ENCODE results near the gene TTLL10.
A peak's percentile ranks its signal among the peaks of the same experiment; 100 is the strongest.
"Not testable (repeated sequence)": the region's sequence is repeated elsewhere in the genome, so short reads cannot be mapped to it uniquely, and the experiment has no call there.

Gene TTLL10

DNA sequence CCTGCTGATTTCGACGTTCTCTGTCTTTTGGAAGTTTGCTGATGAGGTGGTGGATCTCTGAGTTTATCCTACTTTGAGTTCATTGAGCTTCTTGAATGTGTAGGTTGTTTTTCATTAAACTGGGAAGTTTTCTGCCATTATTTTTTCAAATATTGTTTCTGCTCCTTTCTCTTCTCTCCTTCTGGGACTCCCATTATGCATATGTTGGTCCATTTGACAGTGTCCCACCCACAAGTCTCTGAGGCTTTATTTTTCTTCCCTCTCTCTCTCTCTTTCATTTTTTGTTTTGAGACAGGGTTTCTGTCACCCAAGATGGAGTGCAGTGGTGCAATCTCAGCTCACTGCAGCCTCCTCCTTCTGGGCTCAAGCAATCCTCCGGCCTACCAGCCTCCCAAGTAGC is 21.0 kb downstream of the TTLL10 start:
- DNase-seq (ENCODE audit: low spot score) = no peak

DNA sequence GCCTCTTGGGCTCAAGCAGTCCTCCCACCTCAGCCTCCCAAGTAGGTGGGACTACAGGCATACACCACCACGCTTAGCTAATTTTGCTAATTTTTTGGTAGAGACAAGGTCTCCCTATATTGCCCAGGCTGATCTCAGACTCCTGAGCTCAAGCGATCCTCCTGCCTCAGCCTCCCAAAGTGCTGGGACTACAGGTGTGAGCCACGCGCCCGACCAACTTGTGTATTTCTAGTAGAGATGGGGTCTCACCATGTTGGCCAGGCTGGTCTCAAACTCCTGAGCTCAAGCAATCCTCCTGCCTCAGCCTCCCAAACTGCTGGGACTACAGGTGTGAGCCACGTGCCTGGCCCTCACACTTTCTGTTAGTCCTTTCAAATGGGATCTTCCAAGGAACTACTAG is 22.0 kb downstream of the TTLL10 start:
- not testable (repeated sequence) for DNase-seq (ENCODE audit: low spot score)

DNA sequence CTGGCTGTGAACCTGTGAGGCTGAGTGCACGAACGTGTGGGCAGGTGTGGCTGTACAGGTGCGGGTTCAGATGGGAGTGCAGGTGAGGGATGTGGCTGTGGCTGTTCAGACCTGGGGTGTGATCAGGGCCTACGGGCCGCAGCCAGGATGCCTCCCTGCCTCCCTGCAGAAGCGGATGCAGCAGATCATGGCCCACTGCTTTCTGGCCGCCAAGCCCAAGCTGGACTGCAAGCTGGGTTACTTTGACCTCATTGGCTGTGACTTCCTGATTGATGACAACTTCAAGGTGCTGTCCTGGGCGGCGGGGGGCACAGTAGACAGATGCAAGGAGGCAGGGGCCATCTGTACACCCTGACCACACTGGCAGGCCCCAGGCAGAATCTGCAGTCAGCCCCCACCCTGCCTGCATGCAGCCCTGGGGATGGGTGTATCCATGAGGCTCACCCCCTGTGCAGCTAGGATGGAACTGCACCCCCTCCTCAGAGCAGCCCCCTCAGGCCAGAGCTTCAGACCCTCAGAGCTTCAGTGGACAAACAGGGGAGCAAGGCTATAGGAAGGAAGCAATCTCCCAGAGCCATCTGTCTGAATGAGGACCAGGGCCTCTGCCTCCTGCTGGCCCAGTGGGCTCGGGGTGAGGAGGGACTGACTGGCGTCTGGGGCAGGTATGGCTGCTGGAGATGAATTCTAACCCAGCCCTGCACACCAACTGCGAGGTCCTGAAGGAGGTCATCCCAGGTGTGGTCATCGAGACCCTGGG is 22.9 kb downstream of the TTLL10 start:
- no peak for DNase-seq (ENCODE audit: low spot score)

DNA sequence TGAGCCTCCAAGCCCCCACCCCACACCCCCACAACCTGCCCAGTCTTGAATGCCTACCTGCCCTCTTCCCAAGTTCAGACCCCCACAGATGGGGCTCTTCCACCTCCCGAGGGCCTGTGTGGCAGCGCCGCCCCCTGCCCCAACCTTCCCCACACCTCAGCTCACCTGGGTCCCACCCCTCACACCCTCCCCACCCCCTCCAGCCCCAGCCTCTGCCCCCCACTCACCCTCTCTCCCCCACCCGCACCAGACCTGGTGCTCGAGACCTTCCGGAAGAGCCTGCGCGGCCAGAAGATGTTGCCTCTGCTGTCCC is 23.5 kb downstream of the TTLL10 start:
- DNase-seq (ENCODE audit: low spot score) = no peak

DNA sequence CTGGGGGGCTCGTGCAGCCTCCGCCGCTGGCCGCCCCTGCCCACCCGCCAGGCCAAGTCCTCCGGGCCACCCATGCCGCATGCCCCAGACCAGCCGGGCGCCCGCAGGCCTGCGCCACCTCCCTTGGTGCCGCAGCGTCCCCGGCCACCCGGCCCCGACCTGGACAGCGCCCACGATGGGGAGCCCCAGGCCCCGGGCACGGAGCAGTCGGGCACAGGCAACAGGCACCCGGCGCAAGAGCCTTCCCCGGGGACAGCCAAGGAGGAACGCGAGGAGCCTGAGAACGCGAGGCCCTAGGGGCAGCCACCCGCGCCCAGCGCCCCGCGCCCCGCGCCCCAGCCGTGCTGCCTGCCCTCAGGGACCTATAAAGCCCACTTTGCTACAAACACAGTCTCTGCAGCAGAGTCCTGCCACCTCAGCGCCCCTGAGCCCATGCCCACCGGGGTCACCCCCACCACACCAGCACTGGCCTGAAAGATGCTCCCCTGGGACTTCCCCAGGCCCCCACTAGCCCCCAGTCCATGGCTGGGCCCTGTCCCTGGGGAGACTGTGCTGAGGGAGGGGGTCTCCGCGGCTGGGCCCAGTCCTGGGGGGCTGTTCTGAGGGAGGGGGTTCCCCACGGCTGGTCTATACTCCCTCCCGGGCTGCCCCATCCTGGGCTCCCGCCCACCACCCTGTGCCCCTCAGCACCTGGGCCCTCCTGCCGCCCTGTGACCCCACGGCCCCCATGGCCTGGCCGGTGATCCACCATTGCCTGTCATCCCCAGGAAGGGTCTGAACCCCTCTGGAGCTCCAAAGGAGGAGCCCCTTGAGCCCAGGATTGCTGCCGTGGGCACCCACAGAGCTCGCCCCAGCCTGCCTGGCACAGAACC is 24.1 kb downstream of the TTLL10 start:
- no peak for DNase-seq (ENCODE audit: low spot score)

DNA sequence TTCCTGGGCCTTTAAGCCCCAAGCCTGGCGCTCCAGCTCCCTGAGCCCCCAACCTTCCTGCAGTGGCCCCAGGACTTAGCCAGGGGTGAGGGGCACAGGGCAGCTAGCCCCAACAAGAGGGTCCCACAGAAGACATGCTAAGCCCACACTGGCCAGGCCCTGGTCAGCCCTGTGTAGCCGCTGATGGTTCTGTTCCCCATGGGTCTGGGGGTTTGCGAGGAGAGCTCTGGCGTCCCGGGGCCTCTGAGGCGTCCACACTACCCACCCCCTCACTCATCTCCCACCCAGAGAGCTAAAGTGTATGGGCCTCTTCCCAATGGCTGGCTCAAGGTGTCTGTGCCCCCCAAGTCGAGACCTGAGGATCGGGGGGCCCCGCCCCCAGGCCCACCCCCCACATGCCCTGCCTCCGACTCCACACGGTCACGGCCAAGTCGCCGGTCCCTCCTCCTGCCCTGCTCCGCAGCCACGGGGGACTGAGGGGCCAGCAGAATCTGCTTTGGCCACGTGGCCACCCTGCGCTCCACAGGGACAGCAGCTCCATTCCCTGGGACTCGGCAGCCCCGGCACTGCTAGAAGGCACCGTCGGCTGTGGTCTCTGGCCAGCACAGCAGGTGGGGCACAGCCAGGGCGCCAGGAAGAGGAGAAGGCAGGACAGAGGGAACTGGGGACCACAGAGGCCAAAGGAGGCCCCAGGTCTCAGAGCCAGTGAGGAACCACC is 24.9 kb downstream of the TTLL10 start:
- DNase-seq (ENCODE audit: low spot score) = no peak

DNA sequence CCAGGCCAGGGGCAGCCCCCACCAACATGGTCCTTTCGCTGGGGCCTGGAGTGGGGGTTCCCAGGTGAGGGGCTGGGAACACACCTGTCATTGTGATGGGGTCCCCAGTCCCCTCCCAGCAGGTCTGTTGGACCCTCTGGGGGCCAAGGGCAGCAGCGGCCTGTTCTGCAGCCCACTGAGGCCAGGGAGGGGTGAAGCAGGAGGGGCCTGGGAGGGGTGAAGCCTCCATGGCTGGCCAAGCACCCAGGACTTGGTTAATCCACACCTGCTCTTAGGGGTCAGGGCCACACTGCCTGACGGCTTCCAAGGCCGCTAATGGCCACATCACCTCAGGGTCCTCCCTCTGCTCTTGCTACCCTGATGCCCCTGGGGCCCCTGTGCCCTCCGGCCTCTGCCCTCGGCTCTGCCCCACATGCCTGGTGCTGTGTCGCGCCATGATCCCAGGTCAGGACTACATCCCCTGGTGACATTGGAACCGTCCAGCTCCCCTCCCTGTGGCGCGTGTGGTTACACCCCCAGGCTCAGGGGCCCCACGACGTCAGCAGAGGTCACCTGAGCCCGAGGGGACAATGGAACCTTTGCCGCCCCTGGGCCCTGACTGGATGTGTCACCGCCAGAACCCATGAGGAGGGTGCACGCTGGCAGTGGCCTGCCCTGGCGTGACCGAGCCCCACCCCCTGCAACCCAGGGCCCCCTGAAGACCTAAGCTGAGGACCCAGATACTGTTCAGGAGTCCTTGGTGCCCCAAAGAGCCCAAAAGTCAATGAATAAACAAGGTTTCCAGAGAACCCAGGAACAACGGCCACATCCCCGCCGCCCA is 25.7 kb downstream of the TTLL10 start:
- DNase-seq (ENCODE audit: low spot score) = no peak

DNA sequence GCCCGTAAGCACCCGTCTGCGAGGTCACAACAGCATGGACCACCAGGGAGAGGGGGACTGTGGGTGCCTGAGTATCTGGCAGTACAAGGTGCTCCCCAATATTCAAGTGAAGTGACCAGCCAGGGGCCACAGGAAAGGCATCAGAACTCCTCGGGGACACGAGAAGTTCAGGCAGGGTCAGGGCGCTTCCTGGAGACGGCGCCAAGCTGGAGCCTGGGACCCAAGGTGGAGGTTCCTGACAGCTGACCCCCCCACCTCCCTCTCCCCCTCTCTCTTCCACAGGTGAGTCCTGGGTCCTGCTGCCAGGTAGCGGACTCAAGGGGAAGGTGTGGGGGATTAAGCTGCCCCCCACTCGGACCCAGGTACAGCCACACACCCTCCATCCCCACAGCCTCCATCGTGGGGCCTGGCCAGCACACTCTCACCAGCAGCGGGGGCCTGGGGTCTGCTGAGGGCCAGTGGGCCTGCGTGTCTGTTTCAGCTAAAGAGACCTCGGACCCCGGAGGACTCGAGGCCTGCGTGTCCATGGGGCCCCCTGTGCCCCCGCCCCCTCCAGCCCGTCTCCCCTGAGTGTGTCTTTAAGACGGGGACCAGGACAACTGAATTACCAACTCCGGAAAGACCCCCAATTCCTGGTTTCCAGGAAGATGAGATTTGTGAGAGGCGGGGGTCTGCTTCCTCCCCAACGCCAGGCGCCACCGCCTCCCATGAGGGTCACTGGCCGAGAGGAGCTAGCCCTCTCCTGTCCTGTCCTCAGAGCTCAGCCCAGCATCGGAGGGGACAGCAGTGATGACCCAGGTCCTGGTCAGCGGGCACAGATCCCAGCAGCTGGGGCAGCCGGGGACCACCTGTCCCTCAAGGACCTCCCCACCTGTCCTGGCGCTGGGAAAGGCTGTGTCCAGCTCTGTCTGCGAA is 26.5 kb downstream of the TTLL10 start:
- DNase-seq (ENCODE audit: low spot score) = no peak

DNA sequence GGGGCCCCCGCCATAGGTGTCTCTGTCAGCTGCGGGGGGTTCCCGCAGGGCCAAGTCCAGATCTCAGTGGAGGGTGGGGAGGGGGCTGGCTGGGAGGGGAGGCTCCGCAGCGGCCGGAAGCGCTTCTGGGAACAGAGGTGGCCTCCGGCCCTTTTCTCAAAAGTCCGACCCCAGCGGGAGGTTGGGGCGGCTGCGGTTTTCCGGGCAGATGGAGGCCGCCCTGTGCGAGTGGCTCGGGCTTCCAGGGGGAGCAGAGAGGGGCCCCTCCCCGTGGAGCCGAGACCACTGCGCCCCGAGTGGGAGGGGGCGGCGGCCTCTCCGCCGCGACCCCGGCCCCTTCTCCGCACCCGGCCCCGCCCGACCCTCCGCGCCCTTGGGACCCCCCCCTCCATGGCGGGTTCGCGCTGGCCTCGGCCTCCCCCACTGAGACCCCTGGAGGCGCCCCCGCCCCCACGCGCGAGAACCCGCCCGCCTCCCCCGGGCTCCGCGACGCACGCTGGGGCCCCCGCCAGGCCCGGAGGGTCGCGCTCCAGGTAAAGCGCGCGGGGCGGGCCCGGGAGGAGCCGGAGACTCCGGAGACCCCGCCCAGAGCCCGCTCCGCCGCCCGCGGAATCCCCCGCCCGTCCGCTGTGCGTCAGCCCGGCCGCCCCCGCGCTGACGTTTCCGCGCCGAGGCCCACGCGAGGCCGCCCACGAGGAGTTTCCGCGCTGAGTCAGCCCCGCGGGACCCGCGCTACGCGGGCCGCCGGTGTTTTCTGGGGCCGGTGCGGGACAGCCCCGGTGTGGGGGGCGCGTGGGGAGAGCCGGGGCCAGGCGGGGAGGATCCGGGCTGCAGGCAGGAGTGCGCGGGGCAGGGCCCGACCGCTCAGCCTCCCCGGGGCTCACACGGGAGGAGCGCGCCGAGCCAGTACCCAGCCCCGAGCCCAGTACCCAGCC is 27.5 kb downstream of the TTLL10 start:
- DNase-seq (ENCODE audit: low spot score) = peak; percentile 53

DNA sequence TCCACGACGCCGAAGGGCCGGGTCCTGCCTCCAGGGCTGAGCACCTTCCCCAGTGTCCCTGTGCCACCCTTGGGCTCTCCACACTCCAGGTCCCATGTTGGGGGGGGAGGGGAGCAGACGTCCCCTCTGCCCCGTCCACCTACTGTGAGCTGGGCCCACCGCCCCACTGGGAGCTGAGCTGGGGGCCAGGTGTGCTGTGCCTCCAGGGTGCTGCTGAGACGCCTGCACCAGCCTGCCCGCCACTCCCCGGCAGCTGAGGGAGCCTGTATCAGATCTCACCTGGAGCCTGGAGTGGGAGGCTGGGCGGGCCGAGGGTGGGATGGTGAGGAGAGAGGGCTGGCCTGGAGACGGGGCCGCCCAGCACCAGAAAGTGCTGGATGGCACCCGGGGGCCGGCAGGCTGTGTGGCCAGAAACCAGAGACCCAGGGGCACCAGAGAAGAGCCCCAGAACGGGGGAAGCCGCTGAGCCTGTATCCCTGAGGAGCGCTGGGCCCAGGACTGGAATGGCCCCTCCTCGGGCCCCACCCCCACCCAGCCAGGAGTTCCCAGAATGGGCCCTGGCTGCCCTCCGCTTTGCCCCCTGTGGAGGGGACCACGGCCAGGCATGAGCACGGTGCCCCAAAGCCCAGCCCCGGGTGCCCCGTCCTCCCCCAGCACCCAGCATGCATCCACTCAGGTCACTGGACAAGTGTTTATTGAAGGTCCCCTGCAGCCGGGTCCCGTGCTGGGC is 29.3 kb downstream of the TTLL10 start:
- no peak for DNase-seq (ENCODE audit: low spot score)

DNA sequence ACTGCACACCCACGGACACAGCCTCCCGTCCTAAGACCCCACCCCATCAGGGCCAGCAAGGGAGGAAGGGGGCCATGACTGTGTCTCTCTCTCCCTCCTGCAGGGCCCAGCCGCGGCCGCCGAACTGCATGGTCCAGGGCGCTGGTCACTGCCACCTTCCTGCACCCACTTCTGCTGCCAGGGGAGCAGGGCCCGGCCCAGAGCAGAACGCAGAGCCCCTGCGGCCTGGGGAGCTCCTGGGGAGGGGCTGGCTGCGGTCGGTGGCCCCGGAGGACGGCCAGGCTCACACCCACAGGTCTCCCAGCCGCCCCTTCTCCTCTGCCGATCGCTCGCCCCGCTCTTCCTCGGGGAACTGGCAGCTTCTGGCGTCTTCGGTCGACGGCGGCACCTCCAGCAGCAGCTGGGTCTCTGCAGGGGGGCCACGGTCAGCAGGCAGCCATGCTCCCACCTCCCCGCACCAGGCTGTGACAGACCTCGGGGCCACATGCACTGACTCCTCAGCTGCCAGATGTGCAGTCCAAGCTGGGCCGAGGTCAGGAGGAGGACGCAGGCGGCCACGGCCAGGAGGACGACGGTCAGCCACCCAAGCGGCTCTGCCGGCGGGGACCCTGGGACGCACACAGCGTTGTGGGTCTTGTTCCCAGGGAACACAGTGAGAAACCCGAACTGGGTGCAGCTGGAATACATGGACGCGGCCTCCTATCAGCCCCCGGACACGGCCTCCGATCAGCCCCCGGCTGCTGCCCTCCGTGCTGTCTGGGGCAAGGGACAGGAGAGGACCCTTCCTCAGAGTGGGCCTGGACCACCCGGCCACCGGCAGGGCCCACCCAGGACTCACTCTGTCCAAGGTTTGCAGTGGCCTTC is 30.1 kb downstream of the TTLL10 start:
- DNase-seq (ENCODE audit: low spot score) = no peak

DNA sequence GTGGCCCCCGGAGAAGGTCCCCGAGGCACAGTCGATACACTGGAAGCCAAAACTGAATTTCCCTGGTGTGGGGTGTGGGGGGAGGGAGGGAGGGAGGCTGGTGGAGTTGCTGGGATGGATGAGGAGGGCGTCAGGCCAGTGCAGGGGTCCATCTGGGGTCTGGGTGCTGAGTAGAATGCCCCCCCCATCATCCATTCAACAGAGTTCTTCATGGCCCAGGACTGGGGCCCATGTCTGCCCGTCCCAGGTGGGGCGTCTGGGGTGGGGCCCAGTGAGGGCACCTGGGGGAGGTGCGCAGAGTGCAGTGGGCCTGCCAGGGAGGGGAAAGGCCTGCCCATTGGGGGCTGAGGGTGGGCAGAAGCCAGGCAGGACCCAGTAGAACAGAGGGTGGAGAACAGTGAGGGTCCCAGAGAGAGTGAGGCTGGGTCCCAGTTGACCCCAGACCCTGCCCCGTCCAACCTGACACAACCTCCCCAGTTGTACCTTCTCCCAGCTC is 30.8 kb downstream of the TTLL10 start:
- DNase-seq (ENCODE audit: low spot score) = no peak

DNA sequence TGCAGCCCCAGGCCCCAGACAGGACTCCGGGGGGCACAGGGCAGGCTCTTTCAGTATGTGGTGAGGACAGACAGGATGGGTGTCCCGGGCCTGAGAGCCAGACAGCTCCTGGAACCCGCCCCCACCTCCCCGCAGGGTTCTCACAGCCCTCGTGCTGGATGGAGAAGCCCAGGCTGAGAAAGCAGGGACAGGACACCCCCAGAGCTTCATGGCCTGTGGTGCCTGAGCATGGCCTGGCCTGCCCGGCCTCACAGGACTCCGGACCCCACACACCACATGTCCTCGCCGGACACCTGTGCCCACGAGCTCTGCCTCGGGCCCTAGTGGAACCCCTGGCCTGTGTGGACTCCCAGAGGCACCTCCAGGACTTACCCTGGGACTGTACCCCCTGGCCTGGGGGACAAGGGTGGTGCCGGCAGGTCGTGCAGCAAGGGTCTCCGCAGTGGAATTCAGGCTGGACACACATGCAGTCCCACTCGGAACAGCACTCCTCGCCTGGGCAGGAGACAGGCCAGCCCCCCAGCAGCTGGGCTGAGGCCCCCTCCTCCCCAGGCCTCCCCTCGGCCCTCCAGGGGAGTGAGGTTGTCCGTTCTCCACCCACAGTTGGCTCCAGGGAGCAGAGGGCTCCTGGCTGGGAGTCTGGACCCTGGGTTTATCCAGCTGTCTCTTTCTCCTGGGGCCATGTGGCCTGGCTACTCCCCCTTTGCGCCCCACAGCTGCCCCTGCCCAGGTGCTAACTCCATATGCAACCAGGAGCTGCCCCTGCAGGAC is 31.5 kb downstream of the TTLL10 start:
- DNase-seq (ENCODE audit: low spot score) = no peak

DNA sequence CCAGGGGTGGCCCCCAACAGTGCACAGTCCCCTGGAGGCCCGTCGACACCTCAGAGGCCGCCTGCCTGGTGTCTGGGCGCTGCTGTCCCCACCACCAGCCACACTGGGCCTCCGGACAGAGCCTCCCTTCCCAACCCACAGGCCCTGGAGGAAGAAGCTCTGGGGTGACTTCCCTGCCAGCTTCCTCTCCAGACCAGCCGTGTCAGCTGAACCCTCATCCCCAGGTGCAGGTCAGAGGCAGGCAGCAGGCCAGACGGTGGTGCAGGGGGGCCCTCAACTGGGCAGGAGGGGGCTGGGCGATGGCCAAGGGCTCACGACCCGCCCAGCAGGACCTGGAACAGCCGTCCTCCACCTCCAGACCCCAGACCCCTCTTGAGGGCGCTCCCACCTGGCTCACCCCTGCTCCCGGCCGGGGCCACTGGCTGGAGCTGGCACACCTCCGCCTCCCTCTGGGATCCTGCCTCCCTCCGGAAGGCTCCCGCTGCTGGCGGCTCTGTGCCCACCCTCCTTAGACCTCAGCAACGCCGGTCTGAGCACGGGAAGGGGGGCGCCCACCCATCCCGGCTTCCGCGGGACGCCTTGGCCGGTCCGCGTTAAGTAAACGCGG is 32.2 kb downstream of the TTLL10 start:
- no peak for DNase-seq (ENCODE audit: low spot score)

DNA sequence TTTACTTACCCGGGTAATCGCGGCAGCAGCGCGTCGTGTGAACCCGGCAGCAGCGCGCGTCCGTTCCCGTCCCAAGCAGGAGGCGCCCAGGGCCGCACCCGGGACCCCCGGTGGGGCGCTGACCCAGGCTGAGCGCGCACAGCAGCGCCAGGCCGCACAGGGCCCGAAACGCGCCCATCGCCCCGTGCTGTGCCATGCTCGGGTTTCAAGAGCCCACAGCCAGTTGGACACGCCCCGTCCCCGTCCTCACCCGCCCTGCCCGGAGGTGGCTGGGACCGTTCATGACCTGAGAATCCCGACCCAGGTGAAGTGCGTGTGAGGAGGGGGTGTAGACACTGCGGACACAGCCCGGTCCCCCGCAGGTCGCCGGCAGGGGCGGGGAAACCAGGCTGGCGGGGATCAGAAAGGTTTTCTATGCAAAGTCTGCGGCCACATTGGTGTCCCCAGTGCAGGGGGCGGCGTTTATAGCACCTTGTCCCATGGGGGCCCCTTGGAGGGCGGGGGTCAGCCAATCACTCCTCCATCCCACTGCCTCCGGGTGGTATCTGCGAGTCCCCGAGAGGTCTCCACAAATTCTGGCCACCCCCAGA is 32.8 kb downstream of the TTLL10 start, which contains the start of gene TNFRSF18:
Gene TNFRSF18, minus strand, starts transcription at position 217 of the 590 bp plus-strand sequence. Its CDS starts 21 bp downstream, at position 196.
- DNase-seq (ENCODE audit: low spot score) = no peak

DNA sequence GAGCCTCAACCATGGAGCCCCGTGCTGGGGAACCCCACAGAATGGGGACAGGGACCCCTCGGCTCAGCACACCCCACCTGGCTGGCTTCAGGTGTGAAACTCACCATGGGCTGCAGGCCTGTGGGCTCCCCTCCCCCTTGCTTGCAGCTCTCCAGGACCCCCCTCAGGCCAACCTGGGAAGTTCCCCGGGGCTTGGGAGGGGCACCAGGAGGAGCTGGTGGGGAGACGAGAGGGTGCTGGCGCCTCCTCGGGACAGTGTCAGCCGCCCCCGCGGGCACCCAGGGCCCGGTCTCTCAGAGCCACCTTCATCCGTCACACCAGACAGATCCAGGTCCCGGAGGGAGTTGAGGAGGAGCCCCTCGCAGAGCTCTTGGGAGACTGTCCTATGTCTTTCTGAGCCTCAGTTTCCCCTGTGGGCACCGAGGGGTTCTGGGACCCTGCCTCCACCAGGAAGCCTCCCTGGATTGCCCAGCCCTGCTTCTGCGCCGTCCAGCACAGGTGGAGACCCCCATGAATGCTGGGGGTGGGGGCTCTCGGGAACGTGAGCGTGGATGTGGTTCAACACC is 33.4 kb downstream of the TTLL10 start:
- DNase-seq (ENCODE audit: low spot score) = no peak

Measured in kidney tubule cell (primary cell).